ENCODE data around the gene MBOAT7.

The MBOAT7 gene

GRCh38 chr19:54160182-54160811, 29.1 kb downstream of the MBOAT7 start:
- DNase-seq = no peak

- DNase-seq = peak; percentile 100
Observed at GRCh38 chr19:54159352-54160181, 29.8 kb downstream of the MBOAT7 start, which contains the start of gene LENG1. Gene LENG1 (minus strand): TSS chr19:54159721. CDS start chr19:54159695, 26 bp downstream.

GRCh38 chr19:54158812-54159351, 30.5 kb downstream of the MBOAT7 start:
- no peak for DNase-seq

- DNase-seq = no peak
Observed at GRCh38 chr19:54156953-54157352, 32.4 kb downstream of the MBOAT7 start.

- DNase-seq = no peak
Observed at GRCh38 chr19:54156490-54156889, 32.9 kb downstream of the MBOAT7 start.

GRCh38 chr19:54155694-54156093, 33.7 kb downstream of the MBOAT7 start:
- DNase-seq = no peak

- DNase-seq = no peak
Observed at GRCh38 chr19:54154603-54155345, 34.6 kb downstream of the MBOAT7 start.

GRCh38 chr19:54153731-54154326, 35.6 kb downstream of the MBOAT7 start:
- no peak for DNase-seq

GRCh38 chr19:54152878-54153524, 36.4 kb downstream of the MBOAT7 start:
- no peak for DNase-seq

- no peak for DNase-seq
Observed at GRCh38 chr19:54152267-54152666, 37.1 kb downstream of the MBOAT7 start.

- DNase-seq = no peak
Observed at GRCh38 chr19:54151362-54152035, 37.9 kb downstream of the MBOAT7 start.

- DNase-seq = no peak
Observed at GRCh38 chr19:54149021-54149812, 40.2 kb downstream of the MBOAT7 start.

GRCh38 chr19:54148158-54148557, 41.2 kb downstream of the MBOAT7 start:
- DNase-seq = no peak

- DNase-seq = no peak
Observed at GRCh38 chr19:54147676-54148075, 41.7 kb downstream of the MBOAT7 start.

- no peak for DNase-seq
Observed at GRCh38 chr19:54145541-54146158, 43.7 kb downstream of the MBOAT7 start.

GRCh38 chr19:54142166-54142780, 47.1 kb downstream of the MBOAT7 start:
- no peak for DNase-seq

- DNase-seq = no peak
Observed at GRCh38 chr19:54141356-54141755, 48.0 kb downstream of the MBOAT7 start.

- peak in 1 of 2 experiments; percentile 17 for DNase-seq
Observed at GRCh38 chr19:54138489-54139256, 50.7 kb downstream of the MBOAT7 start.

Measured in Kasumi-1 (cell line).